CD14-positive monocyte (primary cell): Measurements from ENCODE around the gene RGMA. TPM values are rescaled to one million over a fixed set of nuclear protein-coding genes. Genes with fewer than 3 reads are reported as not detected.

Source experiments
- DNase-seq, 3 donors: peaks; one replicate each; pipeline ENCODE4 v3.0.0-alpha.2; 2011 to 2022
- H2AFZ ChIP-seq: 2 replicates; pipeline ENCODE4 v1.6.0; 2012; ENCODE audit warnings: mild to moderate bottlenecking, low read depth, low read length, inconsistent platforms; ENCODE audit not compliant: insufficient read depth, poor library complexity, severe bottlenecking
- H3K27ac ChIP-seq, 2 donors: 1 replicate in 1 of 2; 2 replicates in 1 of 2; pipeline ENCODE4 v1.5.1; 2012 to 2013; ENCODE audit warnings: low read length in 2 of 2, control low read depth in 1 of 2, inconsistent platforms in 1 of 2, low read depth in 1 of 2, mild to moderate bottlenecking in 1 of 2
- H3K27me3 ChIP-seq, 2 donors: one replicate each; pipeline versions ENCODE4 v1.6.0 to v1.6.1; 2011 to 2013; ENCODE audit warnings: low read length in 2 of 2; ENCODE audit not compliant: control insufficient read depth in 2 of 2, insufficient read depth in 2 of 2
- H3K36me3 ChIP-seq, 2 donors: replicated peaks in 1 of 2; 1 replicate in 1 of 2; 2 replicates in 1 of 2; pipeline versions ENCODE4 v1.5.1 to v1.6.1; 2012 to 2013; ENCODE audit warnings: low read length in 2 of 2, control low read depth in 1 of 2, inconsistent platforms in 1 of 2, mild to moderate bottlenecking in 1 of 2; ENCODE audit not compliant: insufficient read depth in 2 of 2, control insufficient read depth in 1 of 2
- H3K4me1 ChIP-seq, 2 donors: 1 replicate in 1 of 2; 2 replicates in 1 of 2; pipeline versions ENCODE4 v1.5.1 to v1.6.1; 2012 to 2013; ENCODE audit warnings: low read length in 2 of 2, control low read depth in 1 of 2, inconsistent platforms in 1 of 2, mild to moderate bottlenecking in 1 of 2, moderate library complexity in 1 of 2; ENCODE audit not compliant: insufficient read depth in 2 of 2, control insufficient read depth in 1 of 2
- H3K4me2 ChIP-seq: replicated peaks from 2 replicates; pipeline ENCODE3; 2012; ENCODE audit warnings: low read length, moderate library complexity, mild to moderate bottlenecking; ENCODE audit not compliant: poor library complexity, severe bottlenecking; ENCODE audit errors: extremely low read depth
- H3K4me3 ChIP-seq, 3 experiments: fragments of 200-600 bp in 1 of 3; sonication (generic) in 1 of 3; replicated peaks in 1 of 3; 1 replicate in 2 of 3; 2 replicates in 1 of 3; pipeline ENCODE4 v1.5.1; 2011 to 2013; ENCODE audit warnings: low read length in 3 of 3, mild to moderate bottlenecking in 3 of 3, control low read depth in 2 of 3, low read depth in 2 of 3, inconsistent platforms in 1 of 3, moderate library complexity in 1 of 3
- H3K79me2 ChIP-seq: 2 replicates; pipeline ENCODE4 v1.6.0; 2012; ENCODE audit warnings: mild to moderate bottlenecking, control low read depth, inconsistent platforms, low read length, moderate library complexity; ENCODE audit not compliant: insufficient read depth
- H3K9ac ChIP-seq: 2 replicates; pipeline ENCODE4 v1.6.0; 2017; ENCODE audit warnings: low read length, mild to moderate bottlenecking; ENCODE audit not compliant: insufficient read depth, poor library complexity, severe bottlenecking
- H3K9me3 ChIP-seq, 2 donors: replicated peaks in 1 of 2; 1 replicate in 1 of 2; 2 replicates in 1 of 2; pipeline versions ENCODE4 v1.5.1 to v1.6.1; 2012 to 2013; ENCODE audit warnings: low read length in 2 of 2, control low read depth in 1 of 2; ENCODE audit not compliant: control insufficient read depth in 1 of 2, insufficient read depth in 1 of 2
- H4K20me1 ChIP-seq: 2 replicates; pipeline ENCODE4 v1.6.0; 2012; ENCODE audit warnings: mild to moderate bottlenecking, low read length, control low read depth, moderate library complexity; ENCODE audit not compliant: insufficient read depth
- H3K27ac Mint-ChIP-seq, 7 donors: one replicate each; pipeline ENCODE4 v1.8.0; 2020; ENCODE audit warnings: mild to moderate bottlenecking in 7 of 7, mixed read lengths in 7 of 7, moderate library complexity in 6 of 7, inconsistent platforms in 2 of 7
- H3K27me3 Mint-ChIP-seq, 3 donors: one replicate each; pipeline ENCODE4 v1.8.0; 2021 to 2022; ENCODE audit warnings: low read depth in 3 of 3, mild to moderate bottlenecking in 3 of 3, mixed read lengths in 3 of 3, moderate library complexity in 3 of 3, inconsistent platforms in 1 of 3
- H3K36me3 Mint-ChIP-seq, 2 donors: one replicate each; pipeline ENCODE4 v1.8.0; 2020; ENCODE audit warnings: mixed read lengths in 2 of 2, inconsistent platforms in 1 of 2, mild to moderate bottlenecking in 1 of 2
- H3K4me1 Mint-ChIP-seq: one replicate; pipeline ENCODE4 v1.8.0; 2020; ENCODE audit warnings: mild to moderate bottlenecking, mixed read lengths
- H3K4me3 Mint-ChIP-seq, 2 donors: one replicate each; pipeline ENCODE4 v1.8.0; 2020; ENCODE audit warnings: mild to moderate bottlenecking in 2 of 2, mixed read lengths in 2 of 2, moderate library complexity in 1 of 2
- H3K9me3 Mint-ChIP-seq, 7 donors: one replicate each; pipeline ENCODE4 v1.8.0; 2020 to 2022; ENCODE audit warnings: mixed read lengths in 7 of 7, mild to moderate bottlenecking in 6 of 7, moderate library complexity in 6 of 7, inconsistent platforms in 2 of 7
- CTCF ChIP-seq: fragments of 200-600 bp; IDR thresholded peaks from one replicate; pipeline ENCODE4 v1.8.0; 2022; ENCODE audit warnings: antibody characterized with exemption, mild to moderate bottlenecking
- WGBS: methylation state at CpG from one replicate; pipeline ENCODE4 v1.1.5; 2013; ENCODE audit warnings: missing lambda C conversion rate; ENCODE audit not compliant: insufficient coverage; 5-methylcytosine and 5-hydroxymethylcytosine counted together
- intact Hi-C, 2 donors: fragments of 100-400 bp; cut with micrococcal nuclease; formaldehyde crosslinking; loops; one replicate each; pipeline versions ENCODE4 v1.15.0 to v1.15.1; 2023
- polyA plus RNA-seq, 3 donors: library from polyadenylated mRNA; depleted of rRNA in 1 of 3; unstranded in 2 of 3; stranded (reverse) in 1 of 3; fragments of 300-500 nt in 2 of 3; fragments of >200 nt in 1 of 3; fragmentation: Illumina TruSeq in 2 of 3; gene quantifications; 1 replicate in 2 of 3; 2 replicates in 1 of 3; pipeline ENCODE4 v1.2.3, GENCODE V29; 2012 to 2021

The RGMA gene
- polyA plus RNA-seq, 3 donors = 0.07 to 0.35 (median 0.08) TPM

GRCh38 chr15:93081399-93081798, 7.6 kb downstream of the RGMA start:
- H3K9ac ChIP-seq = no peak overlapping the region
- TF ChIP-seq CTCF = no peak
- Mint-ChIP-seq H3K36me3 (no peaks in the 10 kb centered on the region), H3K27ac (no peak overlapping the region), H3K27me3 (peaks cover 11 to 42% (median 25%) of the 10 kb centered on the region in 3 donors), H3K4me3 (no peak overlapping the region), H3K4me1 (no peaks in the 10 kb centered on the region), H3K9me3 (no peaks in the 10 kb centered on the region)
- no peak overlapping the region for H3K27ac ChIP-seq
- intact Hi-C loops = loop anchor here (10.0 kb wide), 3 partner anchors 223 to 1043 kb away; no protein-coding TSS in a partner anchor
- H4K20me1 ChIP-seq = no peaks in the 10 kb centered on the region
- DNase-seq = no peak
- no peaks in the 10 kb centered on the region for H3K4me1 ChIP-seq
- WGBS = 100% methylated on average over 2 of the region's 5 CpGs
- peaks cover 10 to 20% of the 10 kb centered on the region in 2 donors for H3K27me3 ChIP-seq
- H3K9me3 ChIP-seq = no peaks in the 10 kb centered on the region
- no peak overlapping the region for H2AFZ ChIP-seq
- no peaks in the 10 kb centered on the region for H3K79me2 ChIP-seq
- no peak overlapping the region for H3K4me3 ChIP-seq
- H3K36me3 ChIP-seq = no peaks in the 10 kb centered on the region
- H3K4me2 ChIP-seq = no peak overlapping the region

- Mint-ChIP-seq H3K4me3 (no peak overlapping the region), H3K4me1 (no peaks in the 10 kb centered on the region), H3K27me3 (peaks cover 8 to 42% (median 21%) of the 10 kb centered on the region in 3 donors), H3K36me3 (no peaks in the 10 kb centered on the region), H3K9me3 (no peaks in the 10 kb centered on the region), H3K27ac (no peak overlapping the region)
- Histone ChIP-seq H3K9me3 (no peaks in the 10 kb centered on the region), H2AFZ (no peak overlapping the region), H3K9ac (no peak overlapping the region), H3K27ac (no peak overlapping the region), H3K27me3 (peaks cover under 1 to 17% of the 10 kb centered on the region in 2 donors), H3K4me3 (no peak overlapping the region), H3K36me3 (no peaks in the 10 kb centered on the region), H3K4me2 (no peak overlapping the region), H3K4me1 (no peaks in the 10 kb centered on the region), H4K20me1 (no peaks in the 10 kb centered on the region), H3K79me2 (no peaks in the 10 kb centered on the region)
- intact Hi-C loops = loop anchor here (10.0 kb wide), 3 partner anchors 224 to 1044 kb away; no protein-coding TSS in a partner anchor
- 90% methylated on average over 5 of the region's 6 CpGs for WGBS
- DNase-seq = no peak
- no peak for TF ChIP-seq CTCF
Observed at GRCh38 chr15:93080451-93080850, 8.6 kb downstream of the RGMA start.
